Epithelial cell of proximal tubule (primary cell): Measurements from ENCODE around the gene MAPK13. TPM values are rescaled to one million over a fixed set of nuclear protein-coding genes. Genes with fewer than 3 reads are reported as not detected.
A peak's percentile ranks its signal among the peaks of the same experiment; 100 is the strongest.

Experiments
- DNase-seq: peaks from one replicate; pipeline ENCODE4 v3.0.0-alpha.2; 2011; ENCODE audit warnings: low read depth
- H3K4me3 ChIP-seq: 2 replicates; pipeline ENCODE4 v1.5.1; 2011; ENCODE audit warnings: low read depth, mild to moderate bottlenecking, low read length
- total RNA-seq: library from RNA; depleted of rRNA; stranded (reverse); fragments of >200 nt; gene quantifications from 2 replicates; pipeline ENCODE4 v1.2.3, GENCODE V29; 2015
- TF ChIP-seq, protein P1 (sequence below): conservative IDR thresholded peaks from 2 replicates; pipeline ENCODE4 v1.5.1; 2012; ENCODE audit warnings: low read depth, mild to moderate bottlenecking, low read length

MAPK13 gene
- total RNA-seq, 1 donor from 2014 or later, result 44.6 TPM

DNA sequence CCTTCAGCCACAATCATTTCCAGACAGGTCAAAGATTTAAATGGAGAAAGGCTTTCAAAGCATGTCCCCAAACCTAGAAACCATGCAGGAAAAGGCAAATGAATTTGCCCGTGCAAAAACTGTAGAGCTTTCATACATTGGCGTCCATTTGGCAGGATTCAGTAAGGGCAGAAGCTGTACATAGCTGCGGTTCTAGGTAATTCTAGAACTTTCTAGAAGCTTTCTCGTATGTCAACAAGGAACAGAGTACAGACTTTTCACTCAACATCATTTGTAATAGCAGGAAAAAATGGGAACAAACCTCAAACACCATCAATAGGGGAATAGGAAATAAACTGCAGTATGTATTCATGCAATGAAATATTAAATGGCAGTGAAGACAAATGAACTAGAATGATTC lies 11.1 kb upstream of the MAPK13 start:
- TF ChIP-seq, protein P1, sequence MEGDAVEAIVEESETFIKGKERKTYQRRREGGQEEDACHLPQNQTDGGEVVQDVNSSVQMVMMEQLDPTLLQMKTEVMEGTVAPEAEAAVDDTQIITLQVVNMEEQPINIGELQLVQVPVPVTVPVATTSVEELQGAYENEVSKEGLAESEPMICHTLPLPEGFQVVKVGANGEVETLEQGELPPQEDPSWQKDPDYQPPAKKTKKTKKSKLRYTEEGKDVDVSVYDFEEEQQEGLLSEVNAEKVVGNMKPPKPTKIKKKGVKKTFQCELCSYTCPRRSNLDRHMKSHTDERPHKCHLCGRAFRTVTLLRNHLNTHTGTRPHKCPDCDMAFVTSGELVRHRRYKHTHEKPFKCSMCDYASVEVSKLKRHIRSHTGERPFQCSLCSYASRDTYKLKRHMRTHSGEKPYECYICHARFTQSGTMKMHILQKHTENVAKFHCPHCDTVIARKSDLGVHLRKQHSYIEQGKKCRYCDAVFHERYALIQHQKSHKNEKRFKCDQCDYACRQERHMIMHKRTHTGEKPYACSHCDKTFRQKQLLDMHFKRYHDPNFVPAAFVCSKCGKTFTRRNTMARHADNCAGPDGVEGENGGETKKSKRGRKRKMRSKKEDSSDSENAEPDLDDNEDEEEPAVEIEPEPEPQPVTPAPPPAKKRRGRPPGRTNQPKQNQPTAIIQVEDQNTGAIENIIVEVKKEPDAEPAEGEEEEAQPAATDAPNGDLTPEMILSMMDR, result no peak

DNA sequence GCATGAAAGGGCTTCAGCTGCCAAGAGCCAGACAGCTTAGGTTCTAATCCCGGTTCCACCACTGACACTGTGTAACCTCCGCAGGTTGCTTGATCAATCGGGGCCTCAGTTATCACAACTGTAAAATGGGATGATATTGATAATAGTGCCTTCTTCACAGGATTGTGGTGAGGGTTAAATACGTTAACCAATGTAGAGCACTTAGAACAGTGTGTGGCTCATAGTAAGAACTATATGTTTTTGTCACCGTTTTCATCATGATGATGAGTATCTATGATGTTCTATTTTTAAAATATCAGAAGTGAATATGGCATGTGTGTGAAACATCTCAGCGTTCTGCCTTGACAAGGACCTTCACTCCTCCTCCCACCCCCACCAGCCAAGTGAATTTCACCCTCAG lies 10.3 kb upstream of the MAPK13 start:
- DNase-seq, result no peak
- TF ChIP-seq, protein P1, result no peak
- no peak overlapping the region for H3K4me3 ChIP-seq

More for the DNA sequence above, 11.1 kb upstream of the MAPK13 start:
- no peak overlapping the region for H3K4me3 ChIP-seq
- no peak for DNase-seq

DNA sequence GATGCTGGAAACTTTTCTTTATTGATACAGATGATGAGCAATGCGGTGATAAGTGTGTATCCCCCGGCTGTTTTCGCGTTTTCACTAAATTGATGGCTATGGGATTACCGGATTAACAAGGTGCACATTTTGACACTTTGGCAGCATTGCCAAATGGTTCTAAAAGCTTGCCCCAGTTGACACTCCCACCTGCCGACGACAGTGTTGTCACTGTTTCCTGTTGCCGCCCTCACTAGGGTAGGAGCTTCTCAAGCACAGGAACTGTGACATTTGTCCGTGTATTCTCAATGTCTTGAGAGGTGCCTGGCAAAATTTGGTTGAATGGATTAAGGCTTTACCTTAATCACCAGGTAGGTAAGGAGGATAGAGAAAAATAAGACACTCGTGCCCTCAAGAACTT lies 9.8 kb upstream of the MAPK13 start:
- TF ChIP-seq, protein P1, result no peak
- no peak for DNase-seq
- no peak overlapping the region for H3K4me3 ChIP-seq

DNA sequence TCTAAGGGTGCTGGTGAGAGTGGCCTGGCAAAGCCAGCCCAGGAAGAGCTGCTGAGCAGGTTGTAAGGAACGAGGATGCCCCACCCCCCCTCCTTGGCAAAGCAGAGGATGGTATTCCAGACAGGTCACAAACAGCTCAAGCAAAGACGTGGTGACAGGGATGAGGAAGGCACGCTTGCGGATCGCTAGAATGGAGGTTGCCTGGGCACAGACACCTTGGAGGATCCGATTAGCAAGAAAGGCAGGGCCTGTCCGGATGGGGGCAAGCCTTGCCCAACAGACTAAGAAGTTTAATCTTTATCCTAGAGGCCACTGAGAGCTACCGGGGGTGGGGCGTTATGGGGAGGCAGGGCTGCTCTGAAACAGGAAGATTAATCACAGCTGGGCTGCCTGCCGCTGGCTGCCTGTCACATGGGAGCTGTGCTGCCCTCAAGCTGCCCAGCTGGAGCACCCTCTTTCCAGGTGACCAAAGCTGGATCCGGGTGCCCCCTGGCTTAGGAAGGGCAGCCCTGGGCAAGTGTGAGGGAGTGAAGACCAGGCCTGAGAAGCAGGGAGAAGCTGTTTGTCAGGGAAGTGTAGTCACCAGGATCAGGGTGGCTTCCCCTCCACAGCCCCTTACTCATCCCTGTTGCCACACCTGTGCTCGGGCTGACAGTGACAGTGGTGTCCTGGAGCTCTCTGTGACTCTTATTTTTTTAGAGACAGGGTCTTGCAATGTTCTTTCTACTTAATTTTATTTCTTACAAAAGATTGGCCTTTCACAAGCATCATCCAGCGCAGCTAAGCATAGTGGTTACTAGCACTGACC lies 9.1 kb upstream of the MAPK13 start:
- no peak overlapping the region for H3K4me3 ChIP-seq

DNA sequence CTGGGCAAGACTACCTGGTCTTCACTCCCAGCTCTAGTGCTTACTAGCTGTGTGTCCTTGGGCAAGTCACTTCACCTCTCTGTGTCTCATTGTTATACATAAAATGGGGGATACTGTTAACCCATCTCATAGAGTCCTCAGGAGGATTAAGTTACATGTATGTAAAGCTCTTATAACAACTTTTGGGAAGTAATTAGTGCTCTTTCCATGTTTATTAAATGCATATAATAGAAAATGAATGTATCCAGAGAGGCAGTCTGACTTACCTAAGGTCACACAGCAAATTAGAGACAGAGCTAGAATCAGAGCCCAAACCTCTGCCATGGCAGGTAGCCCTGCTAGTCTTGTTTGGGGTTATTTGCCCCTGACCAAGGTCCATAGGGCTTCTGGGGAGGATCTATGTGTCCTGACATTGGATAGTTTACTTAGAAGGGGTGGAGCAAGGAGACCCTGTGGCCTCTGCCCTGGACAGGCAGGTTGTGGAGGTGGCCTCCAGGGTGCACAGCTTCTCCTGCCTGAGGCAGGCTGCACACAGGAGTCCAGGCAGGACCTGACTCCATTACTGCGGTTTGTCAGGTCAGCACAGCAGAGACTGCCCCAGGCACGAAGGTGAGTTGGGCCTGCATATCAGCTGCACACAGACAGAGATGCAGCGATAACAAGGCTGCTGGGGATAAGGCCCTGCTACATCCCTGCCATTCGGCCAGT lies 8.4 kb upstream of the MAPK13 start:
- DNase-seq, result no peak
- no peak overlapping the region for H3K4me3 ChIP-seq
- TF ChIP-seq, protein P1, result no peak

More for the DNA sequence above, 9.1 kb upstream of the MAPK13 start:
- DNase-seq, result no peak
- TF ChIP-seq, protein P1, result peak; percentile 5

DNA sequence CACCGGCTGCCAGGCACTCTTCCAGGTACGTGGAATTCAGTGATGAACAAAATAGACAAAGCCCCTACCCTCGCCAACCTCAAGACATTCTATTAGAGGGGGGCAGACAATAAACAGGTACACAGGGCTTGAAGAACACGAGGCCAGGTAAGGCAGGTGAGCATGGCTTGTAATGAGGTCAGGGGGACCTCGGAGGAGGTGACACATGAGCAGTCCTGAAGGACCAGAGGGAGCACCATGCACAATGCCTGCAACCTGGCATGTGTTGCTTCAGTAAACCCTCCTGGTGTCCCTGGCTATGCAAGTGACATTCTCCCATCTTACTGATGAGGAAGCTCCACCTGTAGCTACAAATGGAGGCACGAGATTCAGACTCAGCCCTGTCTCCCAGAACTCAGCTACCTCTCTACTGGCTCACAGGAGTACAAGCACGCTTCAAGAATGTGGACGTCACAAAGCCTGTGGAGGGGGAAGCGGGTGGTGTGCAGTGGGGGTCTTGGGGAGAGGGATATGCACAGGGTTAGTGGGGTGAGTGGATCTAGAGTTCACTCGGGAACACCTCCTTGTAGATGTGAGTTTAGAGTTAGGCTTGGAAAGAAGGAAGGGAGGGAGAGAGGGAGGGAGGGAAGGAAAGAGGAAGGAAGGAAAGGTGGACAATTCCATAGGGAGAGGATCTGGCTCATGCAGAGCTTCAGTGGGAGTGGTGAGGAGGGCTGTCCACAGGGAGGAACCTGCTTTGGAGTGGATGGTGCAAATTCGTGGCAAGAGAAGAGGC lies 7.6 kb upstream of the MAPK13 start:
- TF ChIP-seq, protein P1, result no peak
- no peak overlapping the region for H3K4me3 ChIP-seq
- no peak for DNase-seq
